Sigmoid colon (tissue), 7 donors: ENCODE results near the gene FUT1. TPM values are rescaled to one million over a fixed set of nuclear protein-coding genes. Genes with fewer than 3 reads are reported as not detected.

ENCODE experiments used
- DNase-seq: peaks from one replicate; pipeline ENCODE4 v3.0.0-alpha.2; 2019
- H3K27ac ChIP-seq, 4 donors: fragments of 200-600 bp; sonication (generic); one replicate each; pipeline ENCODE4 v1.5.1; 2016 to 2019; ENCODE audit warnings: mild to moderate bottlenecking in 1 of 4
- H3K27me3 ChIP-seq, 3 donors: fragments of 200-600 bp; sonication (generic); one replicate each; pipeline ENCODE4 v1.5.1; 2019; ENCODE audit warnings: mild to moderate bottlenecking in 1 of 3
- H3K36me3 ChIP-seq, 4 donors: fragments of 200-600 bp; sonication (generic); one replicate each; pipeline ENCODE4 v1.5.1; 2016 to 2019
- H3K4me1 ChIP-seq, 4 donors: fragments of 200-600 bp; sonication (generic); one replicate each; pipeline ENCODE4 v1.5.1; 2017 to 2019
- H3K4me3 ChIP-seq, 4 donors: fragments of 200-600 bp; sonication (generic); one replicate each; pipeline ENCODE4 v1.5.1; 2017 to 2019; ENCODE audit warnings: mild to moderate bottlenecking in 2 of 4, moderate library complexity in 1 of 4
- H3K9me3 ChIP-seq, 4 donors: fragments of 200-600 bp in 3 of 4; sonication (generic) in 3 of 4; one replicate each; pipeline versions ENCODE4 v1.5.1 to v1.6.1; 2013 to 2019
- EP300 ChIP-seq, 4 donors: sonication (generic); formaldehyde crosslinking; IDR thresholded peaks; one replicate each; pipeline ENCODE4 v1.6.1; 2017; ENCODE audit warnings: antibody characterized with exemption in 4 of 4
- POLR2A ChIP-seq, 2 donors: fragments of 450-650 bp; IDR thresholded peaks; one replicate each; pipeline ENCODE4 v1.6.1; 2016; ENCODE audit warnings: antibody characterized with exemption in 2 of 2, mild to moderate bottlenecking in 2 of 2, moderate library complexity in 2 of 2
- POLR2AphosphoS5 ChIP-seq, 4 donors: sonication (generic); formaldehyde crosslinking; IDR thresholded peaks; one replicate each; pipeline ENCODE4 v1.6.1; 2017; ENCODE audit warnings: antibody characterized with exemption in 4 of 4
- WGBS, 2 donors: extraction: QIAGEN DNeasy Blood & Tissue Kit; methylation state at CpG; one replicate each; pipeline ENCODE4 v1.1.7; 2013; 5-methylcytosine and 5-hydroxymethylcytosine counted together
- intact Hi-C: fragments of 100-400 bp; cut with DNase I; formaldehyde crosslinking; loops from one replicate; pipeline ENCODE4 v1.15.1; 2023
- polyA plus RNA-seq, 3 donors: library from polyadenylated mRNA; stranded (reverse); fragments of 200-250 nt; gene quantifications; one replicate each; pipeline ENCODE4 v1.2.3, GENCODE V29; 2013
- total RNA-seq, 4 donors: library from RNA; depleted of rRNA; stranded (reverse); fragments of >200 nt; gene quantifications; one replicate each; pipeline ENCODE4 v1.1.0, GENCODE V29; 2016
- TF ChIP-seq, protein P1 (sequence below), 4 experiments: fragments of 450-650 bp in 3 of 4; fragments of 200-600 bp in 1 of 4; IDR thresholded peaks; one replicate each; pipeline ENCODE4 v1.5.1; 2016 to 2019; ENCODE audit warnings: antibody characterized with exemption in 4 of 4, mild to moderate bottlenecking in 3 of 4, moderate library complexity in 2 of 4
- donor health status: healthy with polysubstance abuse.
- donor health status: Bipolar disorder and iron deficiency.
- donor health status: healthy.

FUT1 gene
- total and polyA plus RNA-seq, 7 donors, result under 0.01 to 0.80 (median 0.49) TPM; not detected in 2

DNA sequence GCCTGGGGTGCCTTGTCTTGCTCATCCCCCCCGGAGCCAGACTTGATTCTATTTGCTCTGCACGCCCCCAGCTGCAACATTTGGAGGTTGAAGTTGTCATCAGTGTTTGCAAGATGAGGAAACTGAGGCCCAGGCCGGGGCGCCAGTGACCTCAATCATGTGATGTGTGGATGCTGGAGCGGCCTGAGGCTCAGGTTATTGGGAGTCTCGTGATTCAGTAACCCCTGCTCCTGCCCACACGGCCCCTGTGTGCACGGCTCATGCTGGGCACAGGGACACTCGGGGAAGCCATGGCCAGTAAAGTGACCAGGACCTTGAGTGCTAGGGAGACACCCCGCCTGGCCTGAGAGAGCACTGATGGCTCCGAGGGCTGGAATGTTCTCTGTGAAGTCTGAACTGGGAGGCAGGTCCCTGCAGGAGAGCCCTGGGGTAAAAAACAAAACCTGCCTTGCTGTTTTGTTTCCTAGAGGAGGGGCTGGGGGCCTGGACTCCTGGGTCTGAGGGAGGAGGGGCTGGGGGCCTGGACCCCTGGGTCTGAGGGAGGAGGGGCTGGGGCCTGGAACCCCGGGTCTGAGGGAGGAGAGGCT lies 4.7 kb upstream of the FUT1 start:
- intact Hi-C loops, result no loop called here
- TF ChIP-seq, protein P1, sequence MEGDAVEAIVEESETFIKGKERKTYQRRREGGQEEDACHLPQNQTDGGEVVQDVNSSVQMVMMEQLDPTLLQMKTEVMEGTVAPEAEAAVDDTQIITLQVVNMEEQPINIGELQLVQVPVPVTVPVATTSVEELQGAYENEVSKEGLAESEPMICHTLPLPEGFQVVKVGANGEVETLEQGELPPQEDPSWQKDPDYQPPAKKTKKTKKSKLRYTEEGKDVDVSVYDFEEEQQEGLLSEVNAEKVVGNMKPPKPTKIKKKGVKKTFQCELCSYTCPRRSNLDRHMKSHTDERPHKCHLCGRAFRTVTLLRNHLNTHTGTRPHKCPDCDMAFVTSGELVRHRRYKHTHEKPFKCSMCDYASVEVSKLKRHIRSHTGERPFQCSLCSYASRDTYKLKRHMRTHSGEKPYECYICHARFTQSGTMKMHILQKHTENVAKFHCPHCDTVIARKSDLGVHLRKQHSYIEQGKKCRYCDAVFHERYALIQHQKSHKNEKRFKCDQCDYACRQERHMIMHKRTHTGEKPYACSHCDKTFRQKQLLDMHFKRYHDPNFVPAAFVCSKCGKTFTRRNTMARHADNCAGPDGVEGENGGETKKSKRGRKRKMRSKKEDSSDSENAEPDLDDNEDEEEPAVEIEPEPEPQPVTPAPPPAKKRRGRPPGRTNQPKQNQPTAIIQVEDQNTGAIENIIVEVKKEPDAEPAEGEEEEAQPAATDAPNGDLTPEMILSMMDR (IDR thresholded peaks at IDR 0.05), result no peak
- TF ChIP-seq POLR2AphosphoS5 (IDR thresholded peaks at IDR 0.05) (no peak), POLR2A (IDR thresholded peaks at IDR 0.05) (no peak), EP300 (IDR thresholded peaks at IDR 0.05) (no peak)
- Histone ChIP-seq H3K9me3 (no peaks in the 10 kb centered on the region), H3K36me3 (no peaks in the 10 kb centered on the region), H3K27me3 (peaks cover 8 to 21% (median 11%) of the 10 kb centered on the region in 3 donors), H3K27ac (no peak overlapping the region), H3K4me1 (peaks cover 0 to 12% (median 11%) of the 10 kb centered on the region in 4 donors), H3K4me3 (no peak overlapping the region)
- WGBS, 2 donors, result 76 to 86% methylated on average over 12 of the region's 12 CpGs
- DNase-seq, result no peak

DNA sequence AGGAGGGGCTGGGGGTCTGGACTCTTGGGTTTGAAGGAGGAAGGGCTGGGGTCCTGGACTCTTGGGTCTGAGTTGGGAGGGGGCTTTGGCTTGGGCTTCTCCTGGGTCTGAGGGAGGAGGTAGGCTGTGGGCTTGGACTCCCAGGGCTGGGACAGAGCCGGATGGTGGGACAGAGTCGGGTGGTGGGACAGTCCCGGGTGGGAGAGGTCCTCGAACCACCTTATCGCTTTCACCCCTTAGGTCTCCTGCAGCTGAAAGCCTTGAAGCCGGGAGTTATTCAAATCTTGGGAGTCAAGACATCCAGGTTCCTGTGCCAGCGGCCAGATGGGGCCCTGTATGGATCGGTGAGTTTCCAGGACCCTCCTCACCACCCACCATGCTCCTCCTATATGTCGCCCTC lies 4.2 kb upstream of the FUT1 start:
- no peaks in the 10 kb centered on the region for H3K36me3 ChIP-seq
- no peak overlapping the region for H3K27ac ChIP-seq
- peaks cover 11 to 26% (median 16%) of the 10 kb centered on the region in 3 donors for H3K27me3 ChIP-seq
- TF ChIP-seq POLR2A (IDR thresholded peaks at IDR 0.05), result no peak
- no peak for TF ChIP-seq POLR2AphosphoS5 (IDR thresholded peaks at IDR 0.05)
- TF ChIP-seq, protein P1 (IDR thresholded peaks at IDR 0.05), result no peak
- no peak for TF ChIP-seq EP300 (IDR thresholded peaks at IDR 0.05)
- intact Hi-C loops, result no loop called here
- peaks cover 0 to 15% (median 13%) of the 10 kb centered on the region in 4 donors for H3K4me1 ChIP-seq
- DNase-seq, result no peak
- 63 to 87% methylated on average over 9 of the region's 9 CpGs for WGBS, 2 donors
- H3K9me3 ChIP-seq, result no peaks in the 10 kb centered on the region
- no peak overlapping the region for H3K4me3 ChIP-seq

DNA sequence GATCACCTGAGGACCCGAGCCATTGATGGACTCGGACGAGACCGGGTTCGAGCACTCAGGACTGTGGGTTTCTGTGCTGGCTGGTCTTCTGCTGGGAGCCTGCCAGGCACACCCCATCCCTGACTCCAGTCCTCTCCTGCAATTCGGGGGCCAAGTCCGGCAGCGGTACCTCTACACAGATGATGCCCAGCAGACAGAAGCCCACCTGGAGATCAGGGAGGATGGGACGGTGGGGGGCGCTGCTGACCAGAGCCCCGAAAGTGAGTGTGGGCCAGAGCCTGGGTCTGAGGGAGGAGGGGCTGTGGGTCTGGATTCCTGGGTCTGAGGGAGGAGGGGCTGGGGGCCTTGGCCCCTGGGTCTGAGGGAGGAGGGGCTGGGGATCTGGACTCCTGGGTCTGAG lies 3.8 kb upstream of the FUT1 start:
- Histone ChIP-seq H3K4me1 (peaks cover 0 to 15% (median 13%) of the 10 kb centered on the region in 4 donors), H3K4me3 (no peak overlapping the region), H3K27ac (no peak overlapping the region), H3K27me3 (peaks cover 16 to 31% (median 21%) of the 10 kb centered on the region in 3 donors), H3K36me3 (no peaks in the 10 kb centered on the region), H3K9me3 (no peaks in the 10 kb centered on the region)
- intact Hi-C loops, result no loop called here
- 88 to 92% methylated on average over 11 of the region's 11 CpGs for WGBS, 2 donors
- TF ChIP-seq POLR2AphosphoS5 (IDR thresholded peaks at IDR 0.05) (no peak), EP300 (IDR thresholded peaks at IDR 0.05) (no peak), POLR2A (IDR thresholded peaks at IDR 0.05) (no peak)
- TF ChIP-seq, protein P1 (IDR thresholded peaks at IDR 0.05), result no peak
- no peak for DNase-seq

DNA sequence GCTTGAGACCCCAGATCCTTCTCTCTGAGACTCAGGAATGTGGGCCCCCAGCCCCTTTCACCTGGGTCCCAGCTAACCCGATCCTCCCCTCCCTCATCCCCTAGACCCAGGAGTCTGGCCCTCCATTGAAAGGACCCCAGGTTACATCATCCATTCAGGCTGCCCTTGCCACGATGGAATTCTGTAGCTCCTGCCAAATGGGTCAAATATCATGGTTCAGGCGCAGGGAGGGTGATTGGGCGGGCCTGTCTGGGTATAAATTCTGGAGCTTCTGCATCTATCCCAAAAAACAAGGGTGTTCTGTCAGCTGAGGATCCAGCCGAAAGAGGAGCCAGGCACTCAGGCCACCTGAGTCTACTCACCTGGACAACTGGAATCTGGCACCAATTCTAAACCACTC lies 3.3 kb upstream of the FUT1 start:
- TF ChIP-seq EP300 (IDR thresholded peaks at IDR 0.05) (no peak), POLR2A (IDR thresholded peaks at IDR 0.05) (no peak), POLR2AphosphoS5 (IDR thresholded peaks at IDR 0.05) (no peak)
- TF ChIP-seq, protein P1 (IDR thresholded peaks at IDR 0.05), result no peak
- intact Hi-C loops, result no loop called here

More for the DNA sequence above, 3.3 kb upstream of the FUT1 start:
- H3K27ac ChIP-seq, result no peak overlapping the region
- H3K27me3 ChIP-seq, result peaks cover 18 to 34% (median 25%) of the 10 kb centered on the region in 3 donors
- H3K4me3 ChIP-seq, result no peak overlapping the region
- no peaks in the 10 kb centered on the region for H3K9me3 ChIP-seq
- no peaks in the 10 kb centered on the region for H3K36me3 ChIP-seq
- peaks cover 0 to 15% (median 13%) of the 10 kb centered on the region in 4 donors for H3K4me1 ChIP-seq
- DNase-seq, result no peak
- 48 to 80% methylated on average over 5 of the region's 5 CpGs for WGBS, 2 donors
